M059J (cell line): ENCODE data around the gene CCL17. TPM values are rescaled to one million over a fixed set of nuclear protein-coding genes. Genes with fewer than 3 reads are reported as not detected.
"Not testable (repeated sequence)": the region's sequence is repeated elsewhere in the genome, so short reads cannot be mapped to it uniquely, and the experiment has no call there.

ENCODE experiments used
- DNase-seq: peaks from one replicate; pipeline ENCODE4 v3.0.0-alpha.2; 2012; ENCODE audit warnings: low read depth
- total RNA-seq: library from RNA; depleted of rRNA; stranded (reverse); fragments of >200 nt; shearing (Covaris generic); gene quantifications from 2 replicates; pipeline ENCODE4 v1.2.3, GENCODE V29; 2014

The CCL17 gene
- total RNA-seq, 1 experiment from 2014 or later = not detected

DNA sequence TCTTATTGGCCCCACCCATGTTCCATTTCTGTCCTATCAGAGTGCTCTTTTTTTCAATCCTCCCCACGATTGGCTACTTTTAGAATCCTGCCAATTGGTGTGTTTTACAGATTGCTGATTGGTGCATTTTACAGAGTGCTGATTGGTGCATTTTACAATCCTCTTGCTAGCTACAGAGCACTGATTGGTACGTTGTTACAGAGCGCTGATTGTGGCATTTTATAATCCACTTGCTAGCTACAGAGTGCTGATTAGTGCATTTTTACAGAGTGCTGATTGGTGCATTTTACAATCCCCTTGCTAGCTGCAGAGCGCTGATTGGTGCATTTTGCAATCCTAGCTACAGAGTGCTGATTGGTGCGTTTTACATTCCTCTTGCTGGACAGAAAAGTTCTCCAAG lies 9.5 kb upstream of the CCL17 start:
- DNase-seq = no peak

DNA sequence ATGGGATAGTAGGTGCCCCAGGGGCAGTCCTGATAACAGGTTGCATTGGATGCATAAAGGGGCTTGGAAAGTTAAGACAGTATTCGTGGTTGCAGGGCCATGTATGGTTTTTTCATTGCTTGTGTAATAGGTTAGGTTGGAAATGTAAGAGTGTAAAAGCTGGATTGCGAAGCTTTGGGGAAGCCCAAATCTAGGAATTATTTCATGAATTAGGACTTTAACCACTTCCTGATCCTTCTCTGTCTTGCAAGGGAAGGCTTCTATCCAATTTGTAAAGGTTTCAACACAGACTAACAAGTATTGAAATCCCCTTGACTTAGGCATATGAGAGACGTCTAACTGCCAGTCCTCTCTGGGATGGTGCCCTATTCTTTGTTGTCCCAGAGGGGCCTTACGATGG lies 7.8 kb upstream of the CCL17 start:
- no peak for DNase-seq

DNA sequence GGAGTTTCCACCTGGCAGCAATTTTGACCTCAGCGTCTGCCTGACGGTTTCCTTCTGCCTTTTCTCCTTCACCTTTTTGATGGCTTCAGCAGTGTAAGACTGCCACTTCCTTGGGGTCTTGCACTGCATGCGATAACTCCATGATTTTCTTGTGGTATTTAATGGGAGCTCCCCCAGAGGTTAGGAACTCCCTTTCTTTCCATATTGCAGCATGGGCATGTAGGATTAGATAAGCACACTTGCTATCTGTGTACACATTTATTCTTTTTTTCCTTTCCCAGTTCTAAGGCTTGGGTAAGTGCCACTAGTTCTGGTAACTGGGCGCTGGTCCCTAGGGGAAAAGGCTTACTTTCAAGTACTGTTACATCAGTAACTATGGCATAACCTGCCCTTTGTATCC lies 7.1 kb upstream of the CCL17 start:
- not testable (repeated sequence) for DNase-seq

DNA sequence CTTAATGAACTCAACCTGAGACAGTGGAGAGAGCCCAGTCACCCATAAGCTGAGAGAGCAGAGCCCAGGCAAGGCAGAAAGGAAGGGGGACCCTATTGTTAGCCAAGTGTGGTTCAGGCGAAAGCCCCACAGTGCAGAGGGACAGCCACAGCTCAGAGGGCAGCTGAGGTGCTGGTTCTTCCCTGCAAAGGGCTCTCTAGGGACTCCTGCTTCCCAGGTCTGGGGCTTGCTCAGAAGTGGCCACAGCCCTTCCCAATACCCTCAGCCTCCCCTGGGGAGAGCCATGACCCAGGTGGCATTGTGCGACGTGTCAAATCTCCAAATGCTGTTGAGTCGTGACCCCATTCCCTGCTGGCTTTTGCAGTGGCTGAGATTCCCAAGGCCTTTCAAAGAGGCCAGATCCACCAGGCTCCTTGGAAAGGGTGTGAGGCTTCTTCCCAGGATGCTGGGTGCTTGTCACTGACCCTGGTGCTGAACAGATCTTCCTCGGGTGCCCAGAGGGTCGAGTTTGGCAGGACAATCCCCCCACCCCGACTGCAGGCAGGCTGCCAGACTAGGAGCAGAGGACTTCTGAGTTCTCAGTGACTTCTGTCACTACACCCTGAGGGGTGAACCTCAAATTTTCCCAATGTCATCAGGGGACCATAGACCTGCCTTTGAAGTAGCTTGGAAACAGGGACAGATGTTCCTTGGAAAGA lies 2.5 kb upstream of the CCL17 start:
- no peak for DNase-seq

DNA sequence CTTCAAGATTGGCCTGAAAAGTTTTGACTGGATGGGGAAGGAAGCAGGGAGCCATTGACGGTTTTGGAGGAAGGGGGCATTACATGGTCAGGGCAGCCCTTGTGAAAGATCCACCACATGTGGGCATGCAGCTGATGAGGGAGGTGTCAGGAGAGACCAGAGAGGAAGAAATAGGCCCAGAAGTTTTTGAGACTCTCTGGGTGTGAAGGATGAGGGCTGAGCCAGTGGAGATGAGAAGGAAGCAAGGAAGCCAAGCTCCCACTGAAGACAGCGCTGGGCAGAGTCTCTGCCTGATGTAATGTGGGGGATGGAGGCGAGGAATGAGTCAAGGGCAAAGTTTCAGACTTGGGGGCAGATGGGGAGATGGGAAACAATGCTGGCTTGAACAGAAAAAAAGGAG lies 530 bp downstream of the CCL17 start:
- DNase-seq = no peak

DNA sequence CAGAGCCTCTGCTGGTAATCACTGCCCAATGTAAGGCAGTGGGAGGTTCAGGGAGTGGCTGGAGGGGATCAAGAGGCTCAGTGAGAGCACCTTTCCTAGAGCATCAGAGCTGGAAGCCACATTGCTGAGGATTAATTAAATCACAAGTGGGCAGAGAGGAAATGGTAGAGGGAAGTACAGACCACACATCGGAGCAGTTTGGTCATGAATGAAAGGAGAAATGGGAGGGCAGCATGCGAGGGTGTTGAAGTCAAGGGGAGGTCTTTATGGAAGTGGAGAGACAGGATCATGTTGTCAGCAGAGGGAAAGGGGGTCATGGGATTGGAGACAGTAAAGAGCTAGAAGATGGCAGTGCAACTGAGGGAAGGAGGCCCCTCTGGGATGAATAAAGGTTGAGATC lies 2.3 kb downstream of the CCL17 start:
- no peak for DNase-seq

DNA sequence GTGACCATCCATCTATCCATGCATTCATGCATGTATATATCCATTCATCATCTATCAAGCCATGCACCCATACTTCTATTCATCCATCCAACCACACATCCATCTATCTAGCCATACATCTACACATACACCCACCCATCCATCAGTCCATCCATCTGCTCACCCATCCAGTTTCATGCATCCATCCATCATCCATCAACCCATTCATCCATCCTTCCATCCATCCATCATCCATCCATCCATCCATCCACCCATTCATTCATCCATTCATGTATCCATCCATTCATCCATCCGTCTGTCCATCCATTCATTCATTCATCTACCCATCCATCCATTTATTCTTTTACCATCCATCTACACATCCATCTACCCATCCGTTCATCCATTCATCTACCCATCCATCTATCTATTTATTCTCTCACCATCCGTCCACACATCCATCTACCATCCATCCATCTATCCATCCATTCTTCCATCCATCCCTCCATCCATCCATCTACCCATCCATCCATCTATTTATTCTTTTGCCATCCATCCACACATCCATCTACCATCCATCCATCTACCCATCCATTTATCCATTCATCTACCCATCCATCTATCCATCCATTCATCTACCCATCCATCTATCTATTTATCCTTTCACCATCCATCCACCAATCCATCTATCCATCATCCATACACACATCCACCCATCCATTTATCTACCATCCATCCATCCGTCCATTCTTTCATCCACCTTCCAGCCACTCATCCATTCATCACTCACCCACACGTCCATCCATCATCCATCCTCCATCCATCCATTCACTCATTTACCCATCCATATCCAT lies 3.2 kb downstream of the CCL17 start:
- DNase-seq = no peak

DNA sequence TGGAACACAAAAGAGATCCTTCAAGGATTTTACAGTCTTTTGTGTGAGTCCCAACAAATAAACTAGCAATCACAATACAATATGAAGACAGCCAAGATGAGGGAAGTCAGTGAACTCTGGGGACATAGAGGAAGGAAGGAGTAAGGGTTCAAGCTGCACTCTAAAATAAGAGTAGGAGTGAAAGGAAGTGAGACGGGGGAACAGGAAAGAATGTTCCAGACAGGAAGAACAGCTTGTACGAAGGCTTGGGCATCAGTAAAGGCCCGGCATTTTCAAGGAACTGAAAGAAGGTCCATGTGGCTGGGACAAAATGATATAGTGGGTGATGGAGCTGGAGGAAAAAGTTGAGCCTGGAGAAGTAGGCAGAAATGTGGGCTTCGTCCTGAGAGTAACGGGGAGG lies 4.5 kb downstream of the CCL17 start:
- no peak for DNase-seq

DNA sequence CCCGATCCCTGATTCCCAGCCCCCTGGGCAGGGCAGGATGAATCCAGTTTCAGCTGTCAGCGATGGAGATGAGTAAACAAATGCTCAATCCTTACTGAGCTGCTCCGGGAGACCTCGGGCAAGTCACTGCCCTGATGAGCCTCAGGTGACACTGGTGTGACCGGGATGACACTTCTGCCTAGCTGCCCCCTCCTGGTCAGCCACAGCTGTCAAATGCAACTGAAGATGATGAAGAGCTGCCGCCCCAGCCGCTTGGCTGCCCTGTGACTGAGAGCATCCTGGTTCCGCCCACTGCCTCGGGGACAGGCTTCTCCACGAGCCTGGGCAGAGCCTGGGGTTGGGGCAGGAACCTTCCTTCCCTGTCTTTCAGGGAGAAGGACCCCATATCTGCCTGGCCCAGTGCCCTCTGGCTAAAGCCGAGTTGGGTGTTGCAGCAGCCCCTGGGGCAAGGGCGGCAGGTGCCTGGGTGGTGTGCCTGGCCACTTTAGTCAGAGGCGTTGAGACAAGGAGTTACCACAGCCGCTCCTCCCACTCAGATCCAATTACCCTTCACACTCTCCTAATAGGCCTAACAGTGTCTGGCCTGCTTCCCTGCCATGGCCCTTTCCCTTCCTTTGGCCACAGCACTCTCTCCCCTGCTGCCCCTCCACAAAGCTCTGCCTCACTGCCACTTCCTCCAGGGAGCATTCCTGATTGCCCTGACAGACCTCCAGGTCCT lies 5.5 kb downstream of the CCL17 start:
- no peak for DNase-seq

DNA sequence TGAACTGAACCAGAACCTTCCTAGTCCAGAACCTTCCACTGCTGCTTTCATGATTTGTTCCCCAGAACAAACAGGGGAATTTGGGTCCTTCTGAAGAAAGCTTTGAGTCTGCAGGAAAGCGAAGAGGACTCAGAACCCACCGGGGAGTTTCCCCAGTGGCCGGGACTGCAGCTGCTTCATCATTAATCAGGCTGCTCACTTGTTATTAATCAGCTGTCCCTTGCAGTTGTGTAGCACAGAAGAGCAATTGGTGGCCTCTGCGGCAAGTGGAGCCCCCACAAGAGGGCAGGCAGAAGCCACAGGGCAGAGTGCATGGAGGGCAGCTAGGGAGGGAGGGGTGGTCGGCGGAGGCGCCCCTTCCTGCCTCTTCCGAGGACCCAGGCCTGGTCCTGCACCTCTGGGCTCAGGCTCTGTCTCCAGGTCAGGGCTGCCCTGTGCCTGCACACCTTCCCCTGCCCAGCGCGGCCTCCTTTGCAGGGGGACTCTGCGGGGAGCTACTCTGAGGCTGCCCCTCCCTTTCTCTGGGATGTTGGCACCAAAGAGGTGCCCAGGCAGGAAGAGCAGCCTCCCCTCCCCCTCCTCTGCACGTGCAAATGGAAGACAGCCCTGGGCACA lies 6.9 kb downstream of the CCL17 start:
- DNase-seq = no peak

DNA sequence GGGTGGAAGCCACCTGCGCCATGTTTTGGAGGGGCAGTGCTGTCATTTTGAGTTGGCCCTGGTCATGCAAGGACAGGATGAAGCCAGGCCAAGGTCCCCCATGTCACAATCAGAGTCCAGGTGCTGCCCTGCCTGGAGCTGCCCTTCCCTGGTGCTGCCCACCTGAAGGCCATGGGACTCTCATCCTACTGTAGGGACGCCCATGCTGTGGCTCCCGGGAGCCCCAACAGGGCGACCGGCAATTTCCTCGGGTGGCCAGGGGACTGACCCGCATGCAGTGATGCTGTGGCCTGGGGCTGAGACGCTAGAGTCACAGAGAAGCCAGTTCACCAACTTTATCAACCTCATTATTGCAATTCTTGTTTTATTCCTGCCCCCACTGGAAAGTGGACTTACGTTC lies 8.0 kb downstream of the CCL17 start:
- no peak for DNase-seq

DNA sequence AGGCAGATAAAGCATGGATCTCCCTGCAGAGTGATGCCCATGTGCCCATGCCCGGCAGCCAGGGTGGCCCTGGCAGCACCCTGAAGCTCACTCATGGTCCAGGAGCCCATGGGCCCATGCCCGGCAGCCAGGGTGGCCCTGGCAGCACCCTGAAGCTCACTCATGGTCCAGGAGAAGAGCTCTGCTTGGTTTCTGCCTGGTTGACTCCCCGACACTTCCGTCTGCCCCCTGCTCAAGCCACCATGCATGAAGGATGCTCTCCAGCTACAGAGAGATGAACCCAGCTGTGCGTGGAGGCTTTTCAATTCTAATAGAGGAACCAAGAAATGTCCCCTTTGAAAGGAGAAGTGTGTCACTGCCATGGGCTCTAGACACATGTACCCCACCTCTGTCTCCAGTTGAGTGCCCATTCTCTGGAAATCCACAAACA lies 8.7 kb downstream of the CCL17 start:
- DNase-seq = no peak

DNA sequence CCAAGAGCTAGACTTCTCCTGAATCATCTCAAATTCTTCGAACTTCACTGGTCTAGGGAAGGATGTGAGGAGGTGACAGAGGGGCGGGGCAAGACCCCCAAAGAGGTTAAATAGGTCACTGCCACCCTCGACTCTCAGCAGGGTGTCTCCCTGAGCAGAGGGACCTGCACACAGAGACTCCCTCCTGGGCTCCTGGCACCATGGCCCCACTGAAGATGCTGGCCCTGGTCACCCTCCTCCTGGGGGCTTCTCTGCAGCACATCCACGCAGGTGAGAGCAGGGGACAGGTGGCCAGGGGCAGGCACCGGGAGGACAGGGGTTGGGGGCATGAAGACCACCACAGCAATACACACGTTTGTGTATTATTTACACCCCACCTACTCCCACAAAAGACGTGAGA lies 9.2 kb downstream of the CCL17 start:
- DNase-seq = no peak

DNA sequence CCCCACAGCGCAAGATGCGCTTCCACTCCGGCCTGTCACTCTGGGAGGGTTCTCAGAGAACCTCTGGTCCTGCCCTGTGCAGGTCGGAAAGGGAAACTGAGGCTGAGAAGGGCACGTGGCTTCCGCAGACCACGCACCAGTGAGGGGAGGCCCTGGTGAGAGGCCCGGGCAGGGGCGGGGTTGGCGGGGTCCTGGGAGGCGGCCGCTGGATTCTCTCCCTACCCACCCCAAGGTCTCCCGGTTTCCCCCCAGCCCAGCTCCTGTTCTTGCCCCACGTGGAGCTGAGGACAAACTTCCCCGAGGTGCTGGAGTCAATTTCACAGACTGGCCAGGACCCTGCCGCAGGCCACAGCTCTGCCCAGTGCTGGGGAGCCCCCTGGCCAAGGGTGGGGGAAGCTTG lies 11.5 kb downstream of the CCL17 start:
- DNase-seq = no peak

DNA sequence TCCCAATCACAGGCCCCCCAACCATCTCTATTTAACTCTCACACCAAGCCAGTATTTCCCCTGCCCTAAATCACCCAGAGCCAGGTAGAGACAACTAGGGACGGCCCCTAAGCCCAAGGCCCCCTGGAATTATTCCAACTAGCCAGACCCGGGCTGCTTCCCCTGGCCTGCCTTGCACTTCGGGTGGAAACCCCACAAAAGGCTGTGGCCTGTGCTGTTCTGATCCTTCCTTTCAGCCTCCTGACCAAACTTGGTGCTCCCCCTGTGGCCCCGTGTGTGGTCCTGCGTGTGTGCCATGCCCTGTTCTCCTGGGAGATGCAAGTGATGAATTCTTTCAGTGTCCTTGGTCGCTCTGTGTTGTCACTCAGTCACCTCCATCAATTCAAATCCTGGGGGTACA lies 14.9 kb downstream of the CCL17 start:
- no peak for DNase-seq

DNA sequence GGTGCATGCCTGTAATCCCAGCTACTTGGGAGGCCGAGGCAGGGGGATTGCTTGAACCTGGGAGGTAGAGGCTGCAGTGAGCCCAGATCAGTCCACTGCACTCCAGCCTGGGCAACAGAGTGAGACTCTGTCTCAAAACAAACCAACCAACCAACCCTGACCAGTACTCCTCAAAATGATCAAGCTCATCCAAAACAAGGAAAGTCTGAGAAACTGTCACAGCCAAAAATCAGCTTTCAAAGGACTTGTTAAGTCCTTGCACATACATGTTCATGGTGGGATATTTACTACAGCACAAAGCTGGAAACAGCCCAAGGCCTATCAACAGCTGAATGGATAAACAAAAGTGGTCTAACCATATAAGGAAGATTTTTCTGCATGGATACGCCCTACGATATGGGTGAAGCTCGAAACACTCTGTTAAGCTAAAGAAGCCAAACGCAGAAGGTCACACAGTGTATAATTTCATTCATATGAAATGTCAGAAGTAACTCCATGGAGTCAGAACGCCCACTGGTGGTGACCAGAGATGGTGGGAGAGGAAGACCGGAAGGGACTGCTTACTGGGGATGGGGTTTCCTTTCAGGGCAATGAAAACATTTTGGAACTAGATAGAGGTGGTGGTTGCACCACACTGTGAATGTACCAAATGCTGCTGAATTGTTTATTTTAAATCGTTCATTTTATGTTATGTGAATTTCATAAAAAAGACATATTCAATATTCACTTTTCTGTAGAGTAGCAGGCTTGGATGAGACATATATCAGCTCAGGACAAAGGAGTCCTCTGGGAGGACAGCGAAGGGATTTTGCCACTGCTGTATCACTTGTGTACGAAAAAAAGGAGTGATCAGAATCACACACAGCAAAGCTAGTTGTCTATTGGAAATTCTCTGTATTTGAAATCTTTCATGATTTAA lies 17.7 kb downstream of the CCL17 start:
- DNase-seq = peak; percentile 71

DNA sequence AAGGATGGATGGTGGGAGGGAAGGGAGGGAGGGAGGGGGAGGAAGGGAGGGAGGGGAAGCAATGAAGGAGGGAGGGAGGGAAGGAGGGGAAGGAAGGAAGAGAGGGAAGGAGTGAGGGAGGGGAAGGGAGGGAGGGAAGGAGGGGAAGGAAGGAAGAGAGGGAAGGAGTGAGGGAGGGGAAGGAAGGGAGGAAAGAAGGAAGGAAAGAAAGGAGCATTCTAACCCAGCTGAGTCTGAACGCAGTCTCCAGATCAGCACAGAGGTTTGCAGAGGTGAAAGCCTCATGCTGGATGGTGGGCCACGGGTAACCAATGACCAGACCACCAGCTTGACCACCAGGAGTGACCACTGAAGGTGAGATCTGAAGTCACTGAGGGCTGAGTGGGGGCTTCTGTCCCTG lies 18.6 kb downstream of the CCL17 start:
- no peak for DNase-seq

DNA sequence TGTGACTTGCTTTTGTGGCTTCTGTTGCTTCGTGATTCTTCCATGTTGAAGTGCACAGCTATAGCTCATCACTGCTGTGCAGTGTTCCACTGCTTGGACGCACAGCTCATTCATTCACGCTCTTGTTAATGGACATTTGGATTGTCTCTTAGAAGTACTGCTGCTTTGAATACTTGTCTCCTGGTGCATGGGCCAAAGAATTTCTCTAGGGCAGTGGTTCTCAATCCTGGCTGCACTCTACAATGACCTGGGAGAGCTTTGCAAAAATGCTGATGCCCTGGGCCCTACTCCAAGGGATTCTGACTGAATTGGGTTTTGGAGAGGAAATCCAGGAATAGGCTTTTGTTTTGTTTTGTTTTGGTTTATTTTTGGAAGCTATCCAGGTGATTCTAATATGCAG lies 20.0 kb downstream of the CCL17 start:
- no peak for DNase-seq

DNA sequence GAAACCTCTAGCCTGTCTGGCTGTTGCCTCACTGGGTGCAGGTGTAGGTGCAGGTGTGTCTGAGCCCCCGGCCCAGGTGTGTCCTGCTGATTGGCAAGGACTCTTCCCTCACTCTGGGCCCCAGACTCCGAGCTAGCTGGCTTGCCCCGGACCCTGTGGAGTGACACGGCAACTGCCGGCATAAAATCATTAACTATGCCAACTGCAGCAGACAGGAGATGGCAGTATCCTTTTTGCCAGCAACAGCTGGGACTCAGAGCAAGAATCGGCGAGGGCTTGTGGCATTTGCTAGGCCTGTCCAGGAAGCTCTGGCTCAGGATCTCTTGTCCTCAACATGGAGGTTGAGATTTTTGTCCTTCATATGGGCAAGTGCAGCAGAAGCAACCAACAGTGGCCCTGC lies 21.8 kb downstream of the CCL17 start:
- no peak for DNase-seq

DNA sequence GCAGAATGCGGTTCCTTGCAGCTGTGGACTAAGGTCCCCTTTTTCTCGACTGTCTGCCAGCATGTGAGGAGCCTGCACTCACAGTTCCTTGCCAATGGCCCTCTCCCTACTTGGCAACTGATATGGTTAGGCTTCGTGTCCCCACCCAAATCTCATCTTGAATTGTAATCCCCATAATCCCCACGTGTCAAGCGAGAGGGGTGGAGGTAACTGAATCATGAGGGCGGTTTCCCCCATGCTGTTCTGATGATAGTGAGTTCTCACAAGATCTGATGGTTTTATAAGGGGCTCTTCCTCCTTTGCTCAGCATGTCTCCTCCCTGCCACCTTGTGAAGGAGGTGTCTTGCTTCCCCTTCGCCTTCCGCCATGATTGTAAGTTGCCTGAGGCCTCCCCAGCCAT lies 22.7 kb downstream of the CCL17 start:
- no peak for DNase-seq

DNA sequence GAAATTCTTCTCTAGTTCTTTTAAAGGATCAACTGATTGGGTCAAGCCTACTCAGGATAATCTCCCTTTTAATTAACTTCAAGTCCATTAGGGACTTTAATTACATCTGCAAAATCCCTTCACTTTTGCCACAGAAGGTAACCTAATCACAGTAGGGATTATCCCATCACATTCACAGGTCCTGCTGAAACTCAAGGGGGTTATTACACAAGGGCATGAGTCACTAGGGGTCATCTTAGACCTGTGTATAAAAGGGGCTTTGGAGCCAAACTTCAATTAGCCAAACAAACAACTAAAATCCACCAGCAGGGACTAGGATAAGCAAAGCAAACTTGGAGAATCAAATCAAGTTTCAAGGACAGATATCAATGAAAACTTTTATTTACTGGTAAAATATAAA lies 23.3 kb downstream of the CCL17 start:
- no peak for DNase-seq
